HG02970 (cell line): Measurements from ENCODE around the gene HPSE2.

ENCODE experiments used
- ATAC-seq: cut with Tn5 transposase; IDR thresholded peaks from one replicate; pipeline ENCODE4 v1.9.1; 2021; ENCODE audit warnings: mild to moderate bottlenecking, moderate library complexity, moderate number of reproducible peaks; ENCODE audit not compliant: unreplicated experiment, low FRiP score

HPSE2 gene

DNA sequence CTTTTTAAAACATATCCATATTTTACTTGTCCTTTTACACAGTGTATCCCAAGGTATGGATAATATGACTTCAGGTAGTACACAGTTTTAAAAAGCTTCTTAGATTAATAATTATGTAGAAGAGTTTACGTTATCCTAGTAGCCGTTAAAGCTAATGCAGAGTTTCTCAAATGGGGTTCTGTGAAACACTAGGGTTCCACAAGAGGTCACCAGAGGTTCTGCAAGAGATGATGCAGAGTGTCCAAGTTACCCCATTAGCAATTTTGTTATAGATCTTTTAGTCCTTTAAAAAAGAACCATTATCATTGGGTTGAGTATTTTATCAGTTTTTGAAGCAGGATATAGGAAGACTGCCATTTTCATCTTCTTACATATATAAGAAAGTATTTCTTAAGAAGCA lies 490.0 kb downstream of the HPSE2 start:
- no peak for ATAC-seq

- ATAC-seq, result no peak
Observed at GRCh38 chr10:98720551-98720950, 515.1 kb downstream of the HPSE2 start.

DNA sequence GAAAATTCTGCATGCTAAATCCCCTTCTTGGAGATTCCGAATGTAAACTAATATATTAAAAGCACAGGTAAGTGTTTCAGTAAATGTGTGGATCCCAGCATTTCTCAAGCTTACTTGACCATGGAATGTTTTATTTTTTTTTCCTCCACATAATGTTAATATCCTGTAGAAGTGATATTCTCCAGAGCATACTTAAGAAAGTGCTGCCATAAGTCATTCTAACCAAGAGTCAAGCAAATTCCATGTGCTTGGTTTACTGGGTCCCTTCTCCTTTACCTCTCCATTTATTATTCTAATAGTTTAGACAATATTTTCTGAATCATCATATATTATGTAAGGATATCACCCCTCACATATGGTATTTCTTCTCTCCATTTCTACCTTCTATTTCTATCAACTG lies 522.1 kb downstream of the HPSE2 start:
- no peak for ATAC-seq

DNA sequence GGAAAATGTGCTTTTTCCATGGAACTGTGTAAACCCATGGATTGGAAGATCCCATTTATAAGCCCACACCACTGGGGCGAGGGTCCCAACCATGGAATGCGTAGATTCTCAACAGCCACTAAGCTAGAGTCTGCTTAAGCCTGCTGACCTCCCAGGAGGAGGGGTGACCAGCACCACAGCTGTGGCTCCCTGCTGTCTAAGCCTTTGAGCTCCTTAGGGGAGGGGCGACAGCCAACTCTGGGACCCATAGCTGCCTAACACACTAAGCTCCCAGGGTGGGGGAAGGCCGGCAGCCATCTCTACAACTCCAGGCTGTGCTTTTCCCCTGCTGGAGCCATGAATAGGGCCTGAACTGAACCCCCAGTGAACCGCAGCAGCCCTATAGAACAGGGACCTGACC lies 539.1 kb downstream of the HPSE2 start:
- no peak for ATAC-seq

DNA sequence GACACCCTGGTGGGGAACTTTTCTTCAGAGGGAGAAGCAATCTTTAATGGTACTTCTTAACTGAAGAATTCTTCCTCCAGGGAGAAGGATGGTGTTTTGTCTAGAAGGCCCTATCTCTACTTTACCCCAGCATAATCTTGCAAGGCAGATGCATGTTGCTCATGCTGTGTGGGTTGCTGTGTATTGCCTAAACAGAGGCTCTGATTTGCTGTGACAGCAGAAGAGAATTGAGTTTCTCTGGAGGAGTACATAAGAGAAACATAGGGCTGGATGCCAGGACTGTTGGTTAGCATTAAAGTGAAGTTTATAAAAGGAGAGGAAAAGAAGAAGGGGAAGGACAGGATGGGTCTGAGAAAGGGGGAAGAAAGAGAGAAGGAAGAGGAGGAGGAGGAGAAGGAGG lies 540.8 kb downstream of the HPSE2 start:
- ATAC-seq, result no peak

GRCh38 chr10:98694014-98694413 lies 541.6 kb downstream of the HPSE2 start:
- ATAC-seq, result no peak

DNA sequence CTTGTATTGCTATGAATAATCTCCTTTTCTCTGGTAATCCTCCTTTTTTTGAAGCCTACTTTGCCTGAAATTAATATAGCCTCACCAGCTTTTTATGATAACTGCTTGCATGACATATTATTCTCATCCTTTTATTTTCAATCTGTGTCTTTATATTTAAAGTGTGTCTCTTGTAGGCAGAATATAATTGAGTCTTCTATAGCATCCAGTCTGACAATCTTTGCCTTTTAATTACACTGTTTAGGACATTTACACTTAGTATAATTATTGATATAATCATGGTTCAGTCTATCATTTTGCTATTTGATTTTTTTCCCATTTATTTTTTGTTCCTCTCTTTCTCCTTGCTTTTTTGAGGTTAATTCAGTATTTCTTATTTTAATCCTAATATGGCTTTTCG lies 548.0 kb downstream of the HPSE2 start:
- no peak for ATAC-seq

- no peak for ATAC-seq
Observed at GRCh38 chr10:98684019-98684899, 551.4 kb downstream of the HPSE2 start.

- no peak for ATAC-seq
Observed at GRCh38 chr10:98676895-98677294, 558.8 kb downstream of the HPSE2 start.

- ATAC-seq, result no peak
Observed at GRCh38 chr10:98675902-98676301, 559.8 kb downstream of the HPSE2 start.

GRCh38 chr10:98673171-98673782 lies 562.4 kb downstream of the HPSE2 start:
- ATAC-seq, result no peak

DNA sequence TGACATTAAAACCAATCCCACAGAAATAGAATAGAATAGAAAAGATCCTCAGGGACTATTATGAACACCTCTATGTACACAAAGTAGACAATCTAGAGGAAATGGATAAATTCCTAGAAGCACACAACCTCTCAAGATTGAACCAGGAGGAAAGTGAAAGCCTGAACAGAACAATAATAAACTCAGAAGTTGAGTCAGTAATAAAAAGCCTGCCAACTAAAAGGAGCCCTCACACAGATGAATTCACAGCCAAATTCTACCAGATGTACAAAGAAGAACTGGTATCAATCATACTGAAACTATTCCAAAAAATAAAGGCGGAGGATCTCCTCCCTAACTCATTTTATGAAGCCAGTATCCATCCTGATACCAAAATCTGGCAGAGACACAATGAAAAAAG lies 568.6 kb downstream of the HPSE2 start:
- ATAC-seq, result no peak

DNA sequence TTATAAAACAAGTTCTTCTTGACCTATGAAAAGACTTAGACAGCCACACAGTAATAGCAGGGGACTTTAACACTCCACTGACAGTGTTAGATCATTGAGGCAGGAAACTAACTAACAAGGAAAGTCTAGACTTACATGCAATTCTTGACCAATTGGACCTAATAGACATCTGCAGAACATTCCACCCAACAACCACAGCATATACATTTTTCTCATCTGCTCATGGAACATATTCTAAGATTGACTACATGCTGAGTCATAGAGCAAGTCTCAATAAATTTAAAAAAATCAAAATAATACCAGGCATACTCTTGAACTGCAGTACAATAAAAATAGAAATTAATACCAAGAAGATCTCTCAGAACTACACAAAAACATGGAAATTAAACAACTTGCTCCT lies 569.4 kb downstream of the HPSE2 start:
- ATAC-seq, result no peak

- no peak for ATAC-seq
Observed at GRCh38 chr10:98664329-98665042, 571.2 kb downstream of the HPSE2 start.

DNA sequence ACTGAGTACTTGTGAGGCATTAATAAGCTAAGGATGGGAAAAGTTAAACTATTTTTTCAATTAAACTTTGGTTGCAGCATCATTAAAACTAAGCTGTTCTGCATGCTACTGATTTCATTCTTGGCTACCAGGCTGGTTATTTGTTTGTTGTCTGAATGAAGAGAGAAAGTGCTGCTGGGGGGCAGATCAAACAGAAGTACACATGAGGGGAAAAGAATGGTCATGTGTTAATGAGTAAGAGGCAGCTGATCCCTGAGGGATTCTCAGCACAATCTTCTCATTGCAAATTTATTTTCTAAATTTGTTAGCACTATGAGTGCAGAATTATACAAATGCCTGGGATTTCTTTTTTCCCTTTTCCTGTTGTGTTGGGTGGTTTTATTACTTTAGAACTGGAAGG lies 575.7 kb downstream of the HPSE2 start:
- ATAC-seq, result no peak

- ATAC-seq, result no peak
Observed at GRCh38 chr10:98655492-98655891, 580.2 kb downstream of the HPSE2 start.

- no peak for ATAC-seq
Observed at GRCh38 chr10:98649170-98649569, 586.5 kb downstream of the HPSE2 start.

- no peak for ATAC-seq
Observed at GRCh38 chr10:98646998-98647917, 588.4 kb downstream of the HPSE2 start.

GRCh38 chr10:98644466-98644865 lies 591.2 kb downstream of the HPSE2 start:
- ATAC-seq, result no peak

- ATAC-seq, result no peak
Observed at GRCh38 chr10:98642281-98642680, 593.4 kb downstream of the HPSE2 start.
